A549 treated with AZD9567 at 1 μM for 4 hours (cell line): ENCODE results near the gene TMEM156. TPM values are rescaled to one million over a fixed set of nuclear protein-coding genes. Genes with fewer than 3 reads are reported as not detected.

Experiments used
- total RNA-seq: library from RNA; stranded (reverse); fragments of 200-300 nt; extraction: Qiagen RNA extraction; gene quantifications from 5 replicates; pipeline ENCODE4 v1.2.3, GENCODE V29; 2022; ENCODE audit not compliant: insufficient read depth

The TMEM156 gene, protein sequence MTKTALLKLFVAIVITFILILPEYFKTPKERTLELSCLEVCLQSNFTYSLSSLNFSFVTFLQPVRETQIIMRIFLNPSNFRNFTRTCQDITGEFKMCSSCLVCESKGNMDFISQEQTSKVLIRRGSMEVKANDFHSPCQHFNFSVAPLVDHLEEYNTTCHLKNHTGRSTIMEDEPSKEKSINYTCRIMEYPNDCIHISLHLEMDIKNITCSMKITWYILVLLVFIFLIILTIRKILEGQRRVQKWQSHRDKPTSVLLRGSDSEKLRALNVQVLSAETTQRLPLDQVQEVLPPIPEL
- total RNA-seq: 15.0 to 21.1 TPM (median 17.5 TPM) in 5 replicates

DNA sequence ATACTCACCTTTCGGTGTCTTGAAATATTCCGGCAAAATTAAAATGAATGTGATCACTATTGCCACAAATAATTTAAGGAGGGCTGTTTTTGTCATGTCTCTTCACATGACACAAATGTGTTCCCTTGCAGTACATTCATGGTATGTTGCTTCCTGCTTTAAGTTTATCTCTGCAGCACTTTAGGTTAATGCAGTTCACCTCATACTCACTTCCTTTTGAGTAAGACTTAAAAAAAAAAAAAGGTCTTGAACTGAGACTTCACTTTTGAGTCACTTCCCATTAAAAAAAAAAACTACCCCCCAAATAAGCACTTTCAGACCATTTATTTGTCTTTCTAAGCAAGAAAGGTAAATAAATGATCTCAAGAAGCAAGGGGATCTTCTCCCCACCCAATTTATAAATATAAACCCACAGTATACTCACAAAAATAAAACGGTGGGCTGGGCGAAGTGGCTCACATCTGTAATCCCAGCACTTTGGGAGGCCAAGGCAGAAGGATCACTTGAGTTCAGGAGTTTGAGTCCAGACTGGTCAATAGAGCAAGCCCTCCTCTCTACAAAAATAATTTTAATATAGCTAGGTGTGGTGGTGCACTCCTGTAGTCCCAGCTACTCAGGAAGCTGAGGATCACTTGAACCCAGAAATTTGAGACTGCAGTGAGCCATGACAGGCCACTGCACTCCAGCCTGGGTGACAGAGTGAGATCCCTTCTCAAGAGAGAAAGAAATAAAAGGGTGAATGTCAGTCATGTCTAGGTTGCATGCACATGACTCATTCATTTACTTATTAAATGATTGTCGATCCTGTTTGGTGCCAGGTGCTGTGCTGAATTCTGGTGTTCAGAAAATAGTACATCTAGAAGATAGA lies at the start of gene TMEM156:
TSS of gene TMEM156 (minus strand) at position 192 of the 868 bp plus-strand sequence. CDS start at position 96, 96 bp downstream.

DNA sequence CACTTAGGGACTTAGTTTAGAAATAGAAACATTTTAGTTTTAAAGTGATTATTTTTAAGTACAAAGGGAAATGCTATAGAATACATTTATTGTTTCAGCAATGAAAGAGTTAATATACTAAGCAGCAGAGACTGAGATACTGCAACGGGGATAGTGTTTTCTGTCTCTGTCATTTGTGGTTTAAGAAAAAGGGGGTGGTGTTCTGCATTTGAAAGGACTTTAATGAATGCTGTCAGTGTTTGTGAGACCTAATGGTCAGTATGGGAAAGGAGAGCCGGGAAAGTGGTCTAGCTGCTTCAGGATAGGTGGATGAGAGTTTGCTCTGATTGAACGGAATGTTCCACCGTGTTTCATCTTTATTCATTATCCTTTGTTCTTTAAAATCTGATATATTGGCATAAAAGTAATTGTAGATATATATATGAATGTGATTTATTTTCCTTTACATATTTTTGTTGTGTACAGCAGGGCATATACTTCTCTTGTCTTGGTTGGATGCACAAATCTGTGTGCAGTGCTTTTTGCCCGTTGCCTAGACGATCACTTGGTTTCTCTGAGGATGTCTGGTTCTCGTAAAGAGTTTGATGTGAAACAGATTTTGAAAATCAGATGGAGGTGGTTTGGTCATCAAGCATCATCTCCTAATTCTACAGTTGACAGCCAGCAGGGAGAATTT lies 30.0 kb upstream of the TMEM156 start, which contains the start of gene KLHL5:
TSS of gene KLHL5 (plus strand) at position 139 of the 676 bp plus-strand sequence. CDS start at position 560, 421 bp downstream.

Other genes starting within 250 kb of the TMEM156 start
- 0.03 to 0.06 TPM in 2 of 5 replicates, not detected in the others for gene TLR10, start 249.4 kb downstream of the TMEM156 start, total RNA-seq
- gene TLR1, start 227.6 kb downstream of the TMEM156 start, total RNA-seq: 0.10 to 0.28 TPM (median 0.19 TPM) in 4 of 5 replicates, not detected in the other
- 1.3 to 2.2 TPM (median 1.8 TPM) in 5 replicates for gene TLR6, start 175.6 kb downstream of the TMEM156 start, total RNA-seq
- gene FAM114A1, start 164.6 kb downstream of the TMEM156 start, total RNA-seq: 21.0 to 48.9 TPM (median 33.4 TPM) in 5 replicates
- 41.8 to 68.0 TPM (median 47.7 TPM) in 5 replicates for gene KLHL5, start 29.8 kb upstream of the TMEM156 start, total RNA-seq
- gene WDR19, start 150.1 kb upstream of the TMEM156 start, total RNA-seq: 8.1 to 9.5 TPM (median 9.3 TPM) in 5 replicates